Pancreas (tissue), 10 donors: ENCODE measurements around the gene LLGL2. TPM values are rescaled to one million over a fixed set of nuclear protein-coding genes. Genes with fewer than 3 reads are reported as not detected.

ENCODE experiments used
- ATAC-seq, 4 donors: fragments of 200-7000 bp; cut with Tn5 transposase; one replicate each; pipeline versions ENCODE4 v1.8.0 to v1.9.1; 2020; ENCODE audit warnings: mild to moderate bottlenecking in 4 of 4, moderate library complexity in 4 of 4
- DNase-seq, 6 donors: peaks; one replicate each; pipeline ENCODE4 v3.0.0-alpha.2; 2020
- FAIRE-seq: peaks from 2 replicates; lab custom pipeline; 2012; peaks lifted over from hg19 to GRCh38; lab: Jason Lieb, UNC
- H3K27ac ChIP-seq, 4 donors: fragments of 200-600 bp; sonication (generic); 1 replicate in 3 of 4; 2 replicates in 1 of 4; pipeline versions ENCODE4 v1.5.0 to v1.8.0; 2020
- H3K27me3 ChIP-seq, 4 donors: fragments of 200-600 bp; one replicate each; pipeline ENCODE4 v1.8.0; 2021
- H3K36me3 ChIP-seq, 3 donors: fragments of 200-600 bp; sonication (generic) in 1 of 3; one replicate each; pipeline versions ENCODE4 v1.5.0 to v1.8.0; 2020 to 2021
- H3K4me1 ChIP-seq, 3 donors: fragments of 200-600 bp; one replicate each; pipeline ENCODE4 v1.8.0; 2021
- H3K4me3 ChIP-seq, 4 donors: fragments of 200-600 bp; sonication (generic) in 2 of 4; one replicate each; pipeline versions ENCODE4 v1.5.0 to v1.8.0; 2020 to 2021
- H3K9me3 ChIP-seq, 4 donors: fragments of 200-600 bp; one replicate each; pipeline ENCODE4 v1.8.0; 2021
- WGBS, 2 donors: extraction: QIAGEN DNeasy Blood & Tissue Kit; methylation state at CpG; one replicate each; pipeline ENCODE4 v1.1.7; 2013; 5-methylcytosine and 5-hydroxymethylcytosine counted together
- intact Hi-C, 3 donors: fragments of 100-400 bp; cut with DNase I; formaldehyde crosslinking; loops; one replicate each; pipeline versions ENCODE4 v1.11.1 to v1.14.2; 2022
- polyA plus RNA-seq, 2 donors: library from polyadenylated mRNA; stranded (reverse); fragments of 200-250 nt; gene quantifications; one replicate each; pipeline ENCODE4 v1.2.3, GENCODE V29; 2013
- total RNA-seq, 6 donors: library from RNA; stranded (reverse); fragmentation: NEBNext Ultra II Directional in 4 of 6; extraction: Animal tissue kit (Norgen Biotek cat#: 25700) in 4 of 6; gene quantifications; one replicate each; pipeline versions ENCODE4 v1.2.1 to v1.2.4, GENCODE V29; 2021 to 2023
- TF ChIP-seq, protein P1 (sequence below), 4 donors: fragments of 200-600 bp; sonication (generic) in 3 of 4; IDR thresholded peaks; one replicate each; pipeline versions ENCODE4 v1.5.0 to v1.8.0; 2021; ENCODE audit warnings: antibody characterized with exemption in 4 of 4
- donor health status: healthy with polysubstance abuse.
- donor health status: DM: no; HTN: no; CAD: no; lungs with moderate emphysema.
- donor health status: DM: no; HTN: no; CAD: no.
- donor health status: control.
- donor health status: control.
- donor health status: Bipolar disorder and iron deficiency.
- donor health status: DM: yes; HTN: yes; CAD: no.
- donor health status: DM: no; HTN: no; CAD: no.
- donor health status: DM: no; HTN: no; CAD: no.
- donor health status: DM: yes; HTN: yes; CAD: no.

The LLGL2 gene
- total and polyA plus RNA-seq, 8 donors, result 87.8 to 296 (median 112) TPM

- Histone ChIP-seq H3K4me3 (no peak overlapping the region), H3K4me1 (no peaks in the 10 kb centered on the region), H3K27ac (no peak overlapping the region), H3K9me3 (no peaks in the 10 kb centered on the region), H3K27me3 (no peaks in the 10 kb centered on the region), H3K36me3 (peaks cover 0 to 4% (median 0%) of the 10 kb centered on the region in 3 donors)
- TF ChIP-seq, protein P1, sequence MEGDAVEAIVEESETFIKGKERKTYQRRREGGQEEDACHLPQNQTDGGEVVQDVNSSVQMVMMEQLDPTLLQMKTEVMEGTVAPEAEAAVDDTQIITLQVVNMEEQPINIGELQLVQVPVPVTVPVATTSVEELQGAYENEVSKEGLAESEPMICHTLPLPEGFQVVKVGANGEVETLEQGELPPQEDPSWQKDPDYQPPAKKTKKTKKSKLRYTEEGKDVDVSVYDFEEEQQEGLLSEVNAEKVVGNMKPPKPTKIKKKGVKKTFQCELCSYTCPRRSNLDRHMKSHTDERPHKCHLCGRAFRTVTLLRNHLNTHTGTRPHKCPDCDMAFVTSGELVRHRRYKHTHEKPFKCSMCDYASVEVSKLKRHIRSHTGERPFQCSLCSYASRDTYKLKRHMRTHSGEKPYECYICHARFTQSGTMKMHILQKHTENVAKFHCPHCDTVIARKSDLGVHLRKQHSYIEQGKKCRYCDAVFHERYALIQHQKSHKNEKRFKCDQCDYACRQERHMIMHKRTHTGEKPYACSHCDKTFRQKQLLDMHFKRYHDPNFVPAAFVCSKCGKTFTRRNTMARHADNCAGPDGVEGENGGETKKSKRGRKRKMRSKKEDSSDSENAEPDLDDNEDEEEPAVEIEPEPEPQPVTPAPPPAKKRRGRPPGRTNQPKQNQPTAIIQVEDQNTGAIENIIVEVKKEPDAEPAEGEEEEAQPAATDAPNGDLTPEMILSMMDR (IDR thresholded peaks at IDR 0.05), result no peak
- FAIRE-seq, result no peak
- WGBS, 2 donors, result 88 to 90% methylated on average over 17 of the region's 17 CpGs
- no peak for ATAC-seq
- DNase-seq, result peak in 1 of 6 donors; percentile 66
- intact Hi-C loops, result no loop called here
Observed at GRCh38 chr17:75500419-75501216, 24.9 kb upstream of the LLGL2 start.

DNA sequence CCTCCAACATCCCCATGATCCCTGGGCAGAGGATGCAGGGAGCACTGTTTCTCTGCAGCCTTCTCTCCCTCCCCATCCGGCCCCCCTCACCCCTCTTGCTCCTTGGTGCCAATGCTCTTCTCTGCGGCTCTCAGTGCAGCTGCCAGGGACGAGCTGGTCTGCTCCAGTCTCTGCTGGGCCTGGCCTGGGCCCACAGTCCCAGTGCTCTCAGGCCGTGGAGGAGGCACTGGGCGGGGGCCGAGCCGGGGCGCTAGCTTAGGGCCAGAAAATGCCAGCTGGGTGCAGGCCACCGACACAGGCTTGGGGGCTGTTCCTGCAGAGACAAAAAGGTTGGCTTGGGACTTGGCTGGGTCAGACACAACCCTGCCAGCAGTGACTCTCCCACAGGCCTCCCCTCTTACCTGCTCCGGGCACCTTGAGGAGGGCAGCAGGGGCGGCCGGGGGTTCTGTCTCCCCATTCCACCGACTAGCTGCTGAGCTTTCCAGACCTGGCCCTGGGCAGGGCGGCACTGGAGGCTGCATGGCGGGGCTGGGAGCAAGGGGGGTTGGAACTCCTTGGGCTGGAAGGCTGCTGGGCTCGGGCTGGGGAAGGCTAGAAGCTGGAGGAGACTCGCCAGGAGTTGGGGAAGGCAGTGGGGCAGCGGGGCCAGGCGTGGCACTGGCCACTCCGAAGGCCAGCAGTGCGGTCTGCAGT is 24.0 kb upstream of the LLGL2 start:
- no peak overlapping the region for H3K27ac ChIP-seq
- no peaks in the 10 kb centered on the region for H3K9me3 ChIP-seq
- no peak for ATAC-seq
- no peak overlapping the region for H3K4me3 ChIP-seq
- H3K36me3 ChIP-seq, result peaks cover 0 to 4% (median 0%) of the 10 kb centered on the region in 3 donors
- 88 to 93% methylated on average over 20 to 21 of the region's 21 CpGs for WGBS, 2 donors
- intact Hi-C loops, result no loop called here
- no peak for FAIRE-seq
- peak in 1 of 6 donors; percentile 77 for DNase-seq
- H3K4me1 ChIP-seq, result no peaks in the 10 kb centered on the region
- H3K27me3 ChIP-seq, result no peaks in the 10 kb centered on the region
- TF ChIP-seq, protein P1 (IDR thresholded peaks at IDR 0.05), result no peak

DNA sequence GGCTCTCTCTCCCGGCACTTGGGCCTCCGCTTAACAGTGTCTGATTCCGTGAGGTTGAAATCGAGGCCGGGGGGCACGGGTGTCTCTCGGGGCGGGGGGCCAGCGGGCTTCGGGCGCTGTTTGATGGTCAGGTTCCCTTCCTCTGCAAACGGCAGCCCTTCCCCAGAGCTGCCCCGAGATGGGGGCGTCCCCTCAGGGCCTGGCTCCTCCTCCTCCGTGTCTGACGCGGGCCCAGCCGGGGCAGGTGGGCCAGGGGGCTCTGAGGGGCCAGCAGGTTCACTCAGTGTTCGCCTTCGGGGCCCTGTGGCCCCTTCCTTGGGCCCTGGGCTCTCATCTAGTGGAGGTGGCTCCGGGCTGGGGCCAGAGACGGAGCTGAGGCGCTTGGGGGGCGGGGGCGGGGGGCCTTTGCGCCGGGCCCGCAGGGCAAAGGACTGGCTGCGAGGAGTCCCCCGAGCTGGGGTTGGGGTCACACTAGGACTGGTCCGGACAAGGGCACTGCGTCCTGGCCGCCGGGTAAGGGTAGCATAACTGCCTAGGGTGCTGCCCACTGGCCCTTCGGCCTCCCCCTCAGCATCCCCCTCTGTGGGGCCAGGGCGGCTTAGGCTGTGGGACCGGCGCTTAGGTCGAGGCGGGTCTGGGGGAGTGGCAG is 23.3 kb upstream of the LLGL2 start:
- Histone ChIP-seq H3K36me3 (peaks cover 0 to 10% (median 0%) of the 10 kb centered on the region in 3 donors), H3K27ac (no peak overlapping the region), H3K4me1 (no peaks in the 10 kb centered on the region), H3K4me3 (no peak overlapping the region), H3K9me3 (no peaks in the 10 kb centered on the region), H3K27me3 (no peaks in the 10 kb centered on the region)
- ATAC-seq (no peak), DNase-seq (peak in 1 of 6 donors; percentile 81), FAIRE-seq (no peak)
- intact Hi-C loops, result no loop called here
- 89 to 91% methylated on average over 40 of the region's 40 CpGs for WGBS, 2 donors
- TF ChIP-seq, protein P1 (IDR thresholded peaks at IDR 0.05), result no peak

- Histone ChIP-seq H3K27ac (no peak overlapping the region), H3K27me3 (no peaks in the 10 kb centered on the region), H3K4me3 (no peak overlapping the region), H3K36me3 (peaks cover 0 to 10% (median 0%) of the 10 kb centered on the region in 3 donors), H3K9me3 (no peaks in the 10 kb centered on the region), H3K4me1 (no peaks in the 10 kb centered on the region)
- ATAC-seq (no peak), FAIRE-seq (no peak), DNase-seq (peak in 1 of 6 donors; percentile 59)
- TF ChIP-seq, protein P1 (IDR thresholded peaks at IDR 0.05), result no peak
- intact Hi-C loops, result no loop called here
- WGBS, 2 donors, result 93 to 95% methylated on average over 22 to 25 of the region's 25 CpGs
Observed at GRCh38 chr17:75502721-75503329, 22.7 kb upstream of the LLGL2 start.
